Stomach smooth muscle (tissue), 2 donors: Measurements from ENCODE around the gene RBM12.
"Not testable (repeated sequence)": the region's sequence is repeated elsewhere in the genome, so short reads cannot be mapped to it uniquely, and the experiment has no call there.

Experiments used
- H3K27ac ChIP-seq: one replicate; pipeline ENCODE4 v1.7.0; 2013; ENCODE audit warnings: mild to moderate bottlenecking, low read length, inconsistent platforms
- H3K27me3 ChIP-seq, 2 donors: one replicate each; pipeline ENCODE4 v1.7.0; 2013; ENCODE audit warnings: low read length in 2 of 2; ENCODE audit not compliant: insufficient read depth in 2 of 2, control insufficient read depth in 1 of 2
- H3K36me3 ChIP-seq, 2 donors: one replicate each; pipeline ENCODE4 v1.7.0; 2013; ENCODE audit warnings: low read length in 2 of 2; ENCODE audit not compliant: control insufficient read depth in 2 of 2, insufficient read depth in 2 of 2
- H3K4me1 ChIP-seq: one replicate; pipeline ENCODE4 v1.7.0; 2013; ENCODE audit warnings: low read length; ENCODE audit not compliant: control insufficient read depth, insufficient read depth
- H3K4me3 ChIP-seq, 2 donors: one replicate each; pipeline ENCODE4 v1.7.0; 2013; ENCODE audit warnings: low read length in 2 of 2
- H3K9ac ChIP-seq, 2 donors: one replicate each; pipeline ENCODE4 v1.7.0; 2013; ENCODE audit warnings: low read length in 2 of 2, mild to moderate bottlenecking in 1 of 2
- H3K9me3 ChIP-seq, 2 donors: one replicate each; pipeline ENCODE4 v1.7.0; 2013; ENCODE audit warnings: low read length in 2 of 2; ENCODE audit not compliant: control insufficient read depth in 2 of 2
- donor health status: healthy.
- donor health status: Pancreatic carcinoma.

The RBM12 gene

DNA sequence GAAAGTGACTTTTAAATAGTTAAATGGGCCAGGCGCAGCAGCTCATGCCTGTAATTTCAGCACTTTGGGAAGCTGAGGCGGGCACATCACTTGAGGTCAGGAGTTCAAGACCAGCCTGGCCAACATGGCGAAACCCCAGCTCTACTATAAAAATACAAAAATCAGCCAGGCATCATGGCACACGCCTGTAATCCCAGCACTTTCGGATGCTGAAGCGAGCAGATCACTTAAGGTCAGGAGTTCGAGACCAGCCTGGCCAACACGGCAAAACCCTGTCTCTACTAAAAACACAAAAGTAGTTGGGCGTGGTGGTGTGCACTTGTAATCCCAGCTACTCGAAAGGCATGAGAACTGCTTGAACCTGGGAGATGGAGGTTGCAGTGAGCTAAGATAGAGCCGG lies 41.2 kb upstream of the RBM12 start:
- not testable (repeated sequence) for H3K4me1 ChIP-seq, H3K27ac ChIP-seq, H3K9ac ChIP-seq, H3K27me3 ChIP-seq, H3K9me3 ChIP-seq, H3K4me3 ChIP-seq
- peaks cover 38 to 54% of the 10 kb centered on the region in 2 donors for H3K36me3 ChIP-seq

DNA sequence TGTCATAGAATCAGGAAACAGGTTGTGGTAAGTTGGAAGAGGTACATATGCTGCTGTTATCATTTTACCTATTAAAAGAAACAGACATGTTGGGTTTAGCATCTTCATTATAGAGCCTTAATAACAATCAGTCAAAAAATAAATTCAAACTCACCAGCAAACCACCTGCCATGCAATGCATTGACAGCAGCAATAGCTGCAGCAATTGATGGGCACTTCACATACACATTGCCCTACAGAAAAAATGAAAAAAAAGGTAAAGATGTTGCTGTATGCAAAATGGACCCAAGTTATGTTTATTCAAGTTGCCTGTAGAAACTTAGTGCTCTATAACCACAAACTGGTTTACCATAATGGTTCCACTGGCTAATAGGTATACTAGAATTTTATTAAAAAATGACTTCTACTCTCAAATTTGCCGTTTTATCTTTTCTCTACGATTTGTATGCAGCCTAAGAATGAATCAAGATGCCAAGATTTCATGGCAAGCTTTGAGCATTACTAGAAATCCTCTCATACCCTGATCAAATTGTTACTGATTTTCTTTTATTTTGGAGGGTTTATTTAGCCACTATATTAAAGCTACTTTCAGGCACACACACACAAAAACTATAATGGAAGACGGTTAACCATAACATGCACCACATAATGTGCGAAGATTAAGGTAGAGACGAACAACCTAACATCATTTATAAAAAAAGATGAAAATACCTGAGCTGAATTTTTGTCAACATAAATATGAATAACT lies 40.0 kb upstream of the RBM12 start:
- Histone ChIP-seq H3K27me3 (no peaks in the 10 kb centered on the region), H3K27ac (no peak overlapping the region), H3K4me1 (peaks cover 6% of the 10 kb centered on the region), H3K9me3 (no peaks in the 10 kb centered on the region), H3K36me3 (peaks cover 38 to 48% of the 10 kb centered on the region in 2 donors), H3K4me3 (no peak overlapping the region), H3K9ac (no peak overlapping the region)

DNA sequence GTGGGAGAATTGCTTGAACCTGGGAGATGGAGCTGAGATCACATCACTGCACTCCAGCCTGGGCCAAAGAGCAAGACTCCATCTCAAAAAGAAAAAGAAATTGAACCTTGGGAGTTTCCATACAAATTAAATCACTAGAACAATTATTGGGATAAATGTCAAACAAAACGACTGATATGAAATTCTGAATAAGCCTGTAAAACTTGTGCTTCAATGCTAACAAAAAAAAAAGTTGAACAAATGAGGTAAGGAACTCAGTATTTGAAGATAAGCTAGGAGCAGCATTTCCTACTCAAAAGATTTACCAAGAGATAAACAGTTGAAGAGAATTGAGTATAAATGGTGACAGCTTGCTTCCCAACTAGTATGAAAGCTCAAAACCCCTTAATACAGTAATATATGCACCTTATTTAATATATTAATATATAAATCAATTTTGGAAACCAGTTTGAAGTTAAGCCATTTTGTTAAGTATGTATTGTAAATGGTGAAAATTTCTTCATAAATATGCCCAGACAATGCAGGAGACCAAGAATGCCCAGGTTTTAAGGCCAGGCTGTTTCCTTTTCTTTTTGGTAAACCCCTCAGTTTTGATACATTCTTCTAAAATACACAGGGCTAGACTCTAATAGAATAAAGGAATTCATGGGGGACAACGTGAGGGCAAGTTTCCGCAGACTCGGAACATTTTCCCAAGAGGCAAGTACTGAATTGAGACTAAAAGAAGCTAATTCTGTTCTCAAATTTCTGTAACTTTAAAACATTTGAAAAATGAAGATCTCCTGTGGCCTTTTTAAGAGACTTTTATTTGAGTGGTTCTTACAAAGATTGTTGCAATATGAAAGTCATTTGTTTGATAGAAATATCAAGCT lies 38.4 kb upstream of the RBM12 start:
- Histone ChIP-seq H3K4me3 (no peak overlapping the region), H3K9ac (no peak overlapping the region), H3K4me1 (peaks cover 15% of the 10 kb centered on the region), H3K36me3 (peaks cover 29 to 38% of the 10 kb centered on the region in 2 donors), H3K9me3 (no peaks in the 10 kb centered on the region), H3K27me3 (no peaks in the 10 kb centered on the region), H3K27ac (no peak overlapping the region)

DNA sequence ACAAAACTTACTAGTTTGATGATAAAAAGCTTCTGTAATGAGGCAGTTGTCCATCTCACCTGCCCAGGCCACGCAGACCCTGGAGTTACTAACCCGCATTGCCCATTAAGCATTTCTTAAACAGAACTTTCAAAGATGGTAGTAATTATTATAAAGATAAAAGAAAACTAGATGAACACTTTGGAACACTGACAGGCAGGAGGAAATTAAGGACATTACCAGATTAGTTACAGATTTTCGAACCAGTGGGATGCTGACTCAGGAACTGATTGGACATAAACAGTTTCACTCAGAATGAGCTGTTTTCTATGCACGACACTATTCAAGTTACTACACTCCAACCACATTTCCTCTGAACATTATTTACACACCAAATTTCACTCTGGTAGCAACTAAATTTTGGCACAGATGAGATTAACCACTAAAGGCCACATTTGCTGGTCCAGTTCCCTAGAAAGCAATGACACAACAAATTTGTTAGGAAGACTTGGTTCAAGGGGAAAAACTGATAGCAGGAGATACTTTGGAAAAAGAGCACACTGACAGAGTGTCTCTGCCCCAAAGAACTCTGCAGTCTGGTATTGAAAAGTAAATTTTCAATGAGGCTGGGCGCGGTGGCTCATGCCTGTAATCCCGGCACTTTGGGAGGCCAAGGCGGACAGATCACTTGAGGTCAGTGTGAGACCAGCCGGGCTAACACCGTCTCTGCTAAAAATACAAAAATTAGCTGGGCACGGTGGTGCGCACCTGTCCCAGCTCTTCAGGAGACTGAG lies 37.5 kb upstream of the RBM12 start:
- Histone ChIP-seq H3K4me3 (no peak overlapping the region), H3K27ac (no peak overlapping the region)

DNA sequence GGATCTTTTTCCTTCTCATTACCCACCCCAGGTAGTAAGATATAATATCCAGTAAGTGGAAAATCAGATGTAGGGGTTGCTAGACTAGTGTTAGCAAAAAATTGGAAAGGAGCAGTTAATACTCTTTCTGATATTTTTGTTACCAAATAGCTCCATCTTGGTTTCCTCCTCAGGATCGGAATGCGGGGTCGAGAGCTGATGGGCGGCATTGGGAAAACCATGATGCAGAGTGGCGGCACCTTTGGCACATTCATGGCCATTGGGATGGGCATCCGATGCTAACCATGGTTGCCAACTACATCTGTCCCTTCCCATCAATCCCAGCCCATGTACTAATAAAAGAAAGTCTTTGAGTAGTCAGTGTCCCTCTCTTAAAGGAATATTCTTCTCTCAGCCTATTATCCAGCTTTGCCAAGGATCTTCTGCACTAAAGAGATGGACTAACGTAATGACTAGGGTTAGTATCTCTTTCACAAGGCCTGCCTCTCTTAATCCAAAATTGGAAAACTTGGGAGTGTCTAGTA lies 36.0 kb upstream of the RBM12 start:
- H3K36me3 ChIP-seq = peaks cover 19 to 30% of the 10 kb centered on the region in 2 donors
- no peaks in the 10 kb centered on the region for H3K9me3 ChIP-seq
- H3K27me3 ChIP-seq = no peaks in the 10 kb centered on the region
- no peak overlapping the region for H3K9ac ChIP-seq
- no peak overlapping the region for H3K4me3 ChIP-seq
- H3K4me1 ChIP-seq = peaks cover 23% of the 10 kb centered on the region
- no peak overlapping the region for H3K27ac ChIP-seq

More for the DNA sequence above, 37.5 kb upstream of the RBM12 start:
- Histone ChIP-seq H3K9me3 (no peaks in the 10 kb centered on the region), H3K27me3 (no peaks in the 10 kb centered on the region), H3K4me1 (peaks cover 23% of the 10 kb centered on the region), H3K36me3 (peaks cover 28 to 36% of the 10 kb centered on the region in 2 donors), H3K9ac (no peak overlapping the region)

DNA sequence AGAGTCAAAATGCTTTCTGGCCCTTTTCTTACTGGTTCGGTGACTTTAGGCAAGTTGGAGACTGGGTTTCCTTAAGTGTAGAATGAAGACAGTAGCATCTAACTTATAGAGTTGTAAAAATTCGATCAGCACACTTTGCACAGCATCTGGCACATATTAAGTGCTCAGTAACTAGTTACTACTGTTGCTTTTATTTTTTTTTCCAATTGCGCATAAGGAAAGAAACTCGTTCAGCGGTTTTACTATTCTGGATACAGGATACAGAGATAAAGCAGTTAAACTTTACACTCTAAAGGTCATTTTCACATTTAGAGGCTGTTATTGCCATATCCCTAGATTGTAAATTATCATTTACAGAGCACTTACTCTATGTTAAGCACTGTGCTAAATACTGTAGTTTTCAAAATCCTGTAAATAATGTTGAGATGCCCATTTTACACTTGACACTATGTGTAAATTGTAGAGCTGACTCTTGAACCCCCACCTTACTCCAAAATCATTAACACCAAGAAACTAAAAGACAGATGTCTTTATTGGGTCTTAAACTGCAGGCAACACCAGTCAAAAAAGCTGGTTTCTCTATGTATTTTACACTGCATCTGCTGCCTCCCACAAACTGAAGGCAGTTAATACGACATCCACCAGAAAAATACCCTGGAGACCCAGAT lies 35.4 kb upstream of the RBM12 start:
- Histone ChIP-seq H3K4me3 (peak overlapping the region; percentile 70 to 97), H3K27me3 (no peaks in the 10 kb centered on the region), H3K27ac (peak overlapping the region; percentile 89), H3K4me1 (peaks cover 23% of the 10 kb centered on the region), H3K9me3 (no peaks in the 10 kb centered on the region), H3K36me3 (peaks cover 25 to 26% of the 10 kb centered on the region in 2 donors), H3K9ac (peak overlapping the region; percentile 73 to 96)

DNA sequence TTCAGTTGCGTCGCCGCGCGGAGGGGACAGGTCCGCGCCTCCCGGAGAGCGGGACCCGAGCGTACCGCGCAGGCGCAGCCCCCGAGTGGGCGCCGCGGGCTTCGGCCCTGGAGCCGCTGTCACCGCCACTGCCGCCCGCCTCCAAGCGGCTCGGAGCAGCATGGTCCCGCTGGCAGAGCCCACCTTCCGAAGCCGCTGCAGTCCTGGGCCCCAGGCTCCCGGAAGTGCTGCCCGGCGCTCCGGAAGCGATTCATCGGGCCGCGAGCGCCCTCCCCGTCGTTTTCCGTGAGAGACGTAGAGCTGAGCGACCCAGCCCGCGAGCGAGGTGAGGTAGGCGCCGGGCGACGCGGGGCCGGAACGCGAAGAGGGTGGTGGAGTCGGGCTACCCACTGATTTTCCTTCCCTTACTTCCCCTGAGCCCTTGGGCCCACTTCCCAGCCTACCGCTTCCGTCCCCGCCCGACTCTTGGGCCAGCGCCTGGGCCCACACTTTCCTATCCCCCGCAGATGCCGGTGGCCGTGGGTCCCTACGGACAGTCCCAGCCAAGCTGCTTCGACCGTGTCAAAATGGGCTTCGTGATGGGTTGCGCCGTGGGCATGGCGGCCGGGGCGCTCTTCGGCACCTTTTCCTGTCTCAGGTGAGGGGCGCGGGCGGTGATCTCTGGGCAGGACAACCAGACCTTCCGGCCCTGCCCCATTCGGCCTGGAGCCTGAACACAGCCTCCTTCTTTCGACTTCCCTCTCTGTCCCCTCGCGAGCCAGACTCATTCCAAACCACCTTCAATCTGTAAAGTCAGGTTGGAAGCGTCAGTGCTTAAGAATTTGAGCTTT lies 34.6 kb upstream of the RBM12 start, which contains the start of the genes NFS1 and ROMO1:
Gene NFS1 (minus strand): TSS at position 226 of the 830 bp plus-strand sequence. CDS start 64 bp downstream, at position 162.
Gene ROMO1 (plus strand): TSS at position 279 of the 830 bp plus-strand sequence. CDS start 228 bp downstream, at position 507.
- no peaks in the 10 kb centered on the region for H3K27me3 ChIP-seq
- peak within 1 kb of the TSS; percentile 89 for H3K27ac ChIP-seq
- peaks cover 19 to 21% of the 10 kb centered on the region in 2 donors for H3K36me3 ChIP-seq
- H3K4me1 ChIP-seq = peaks cover 23% of the 10 kb centered on the region
- H3K4me3 ChIP-seq = peak within 1 kb of the TSS; percentile 70 to 97
- peak within 1 kb of the TSS; percentile 73 to 96 for H3K9ac ChIP-seq
- H3K9me3 ChIP-seq = no peaks in the 10 kb centered on the region

DNA sequence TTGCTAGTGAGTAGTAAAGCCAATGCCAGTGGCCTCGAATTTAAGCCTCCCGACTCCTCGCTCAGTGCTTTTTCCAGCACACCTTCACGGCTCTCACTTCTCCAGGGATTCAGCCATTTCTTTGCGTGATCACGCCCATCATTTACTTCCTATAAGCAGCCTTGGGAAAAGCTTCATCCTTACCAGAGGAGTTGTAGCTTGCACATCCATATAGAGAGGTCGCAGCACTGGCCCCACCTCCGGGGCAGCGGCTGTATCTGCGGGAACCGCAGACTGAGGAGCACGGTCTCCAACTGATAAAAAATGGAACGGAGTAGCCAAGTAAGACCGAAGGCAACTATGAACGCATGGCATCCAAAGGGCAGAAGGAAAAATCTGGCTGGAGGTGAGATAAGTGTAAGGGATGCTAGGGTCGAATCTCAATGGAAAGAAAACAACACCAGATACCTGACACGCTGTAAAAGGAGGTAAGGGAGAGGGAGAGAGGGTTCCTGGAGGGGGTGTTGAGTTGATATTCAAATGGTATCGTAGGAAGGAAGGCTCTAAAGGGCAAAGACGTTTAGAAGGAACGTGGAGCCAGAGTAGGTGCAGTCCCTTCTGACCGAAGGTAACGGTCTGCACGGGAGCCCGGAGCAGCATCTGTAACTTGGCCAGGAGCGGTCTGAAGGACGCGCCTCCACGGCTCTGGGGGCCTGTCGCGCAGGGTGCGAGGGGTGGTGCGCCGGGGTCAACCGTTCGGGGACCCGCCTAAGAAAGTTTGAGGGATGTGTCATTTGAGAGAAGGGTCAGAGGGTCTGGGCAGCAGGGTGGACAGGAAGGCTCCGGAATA lies 33.8 kb upstream of the RBM12 start:
- H3K36me3 ChIP-seq = peaks cover 14 to 22% of the 10 kb centered on the region in 2 donors
- H3K9me3 ChIP-seq = no peaks in the 10 kb centered on the region
- H3K9ac ChIP-seq = peak overlapping the region; percentile 73 to 96
- H3K27ac ChIP-seq = peak overlapping the region; percentile 89
- H3K4me3 ChIP-seq = peak overlapping the region; percentile 70 to 97
- H3K27me3 ChIP-seq = no peaks in the 10 kb centered on the region
- peaks cover 23% of the 10 kb centered on the region for H3K4me1 ChIP-seq
